B cell (primary cell): Measurements from ENCODE around the gene SDR39U1.

Source experiments
- EZH2 ChIP-seq: IDR thresholded peaks from 2 replicates; pipeline ENCODE4 v1.6.1; 2012; ENCODE audit warnings: borderline replicate concordance, low read depth, mild to moderate bottlenecking, moderate library complexity, low read length; ENCODE audit not compliant: insufficient read depth, poor library complexity, severe bottlenecking
- TF ChIP-seq, protein P1 (sequence below): fragments of 200-600 bp; IDR thresholded peaks from one replicate; pipeline ENCODE4 v1.8.0; 2022; ENCODE audit warnings: antibody characterized with exemption, mild to moderate bottlenecking

- TF ChIP-seq, protein P1, sequence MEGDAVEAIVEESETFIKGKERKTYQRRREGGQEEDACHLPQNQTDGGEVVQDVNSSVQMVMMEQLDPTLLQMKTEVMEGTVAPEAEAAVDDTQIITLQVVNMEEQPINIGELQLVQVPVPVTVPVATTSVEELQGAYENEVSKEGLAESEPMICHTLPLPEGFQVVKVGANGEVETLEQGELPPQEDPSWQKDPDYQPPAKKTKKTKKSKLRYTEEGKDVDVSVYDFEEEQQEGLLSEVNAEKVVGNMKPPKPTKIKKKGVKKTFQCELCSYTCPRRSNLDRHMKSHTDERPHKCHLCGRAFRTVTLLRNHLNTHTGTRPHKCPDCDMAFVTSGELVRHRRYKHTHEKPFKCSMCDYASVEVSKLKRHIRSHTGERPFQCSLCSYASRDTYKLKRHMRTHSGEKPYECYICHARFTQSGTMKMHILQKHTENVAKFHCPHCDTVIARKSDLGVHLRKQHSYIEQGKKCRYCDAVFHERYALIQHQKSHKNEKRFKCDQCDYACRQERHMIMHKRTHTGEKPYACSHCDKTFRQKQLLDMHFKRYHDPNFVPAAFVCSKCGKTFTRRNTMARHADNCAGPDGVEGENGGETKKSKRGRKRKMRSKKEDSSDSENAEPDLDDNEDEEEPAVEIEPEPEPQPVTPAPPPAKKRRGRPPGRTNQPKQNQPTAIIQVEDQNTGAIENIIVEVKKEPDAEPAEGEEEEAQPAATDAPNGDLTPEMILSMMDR: no peak
- TF ChIP-seq EZH2: no peak
Measured at GRCh38 chr14:24398653-24399446, 43.7 kb downstream of the SDR39U1 start, which contains the start of gene NYNRIN.
